22Rv1 (cell line): Measurements from ENCODE around the gene PIK3R5.

Source experiments
- ZFX ChIP-seq: fragments of 450-650 bp; IDR thresholded peaks from 2 replicates; pipeline ENCODE4 v1.6.1; 2017; ENCODE audit warnings: antibody characterized with exemption, borderline replicate concordance
- TF ChIP-seq, protein P1 (sequence below): fragments of 450-650 bp; IDR thresholded peaks from 2 replicates; pipeline ENCODE4 v1.5.1; 2017; ENCODE audit warnings: mild to moderate bottlenecking

- TF ChIP-seq, protein P1, sequence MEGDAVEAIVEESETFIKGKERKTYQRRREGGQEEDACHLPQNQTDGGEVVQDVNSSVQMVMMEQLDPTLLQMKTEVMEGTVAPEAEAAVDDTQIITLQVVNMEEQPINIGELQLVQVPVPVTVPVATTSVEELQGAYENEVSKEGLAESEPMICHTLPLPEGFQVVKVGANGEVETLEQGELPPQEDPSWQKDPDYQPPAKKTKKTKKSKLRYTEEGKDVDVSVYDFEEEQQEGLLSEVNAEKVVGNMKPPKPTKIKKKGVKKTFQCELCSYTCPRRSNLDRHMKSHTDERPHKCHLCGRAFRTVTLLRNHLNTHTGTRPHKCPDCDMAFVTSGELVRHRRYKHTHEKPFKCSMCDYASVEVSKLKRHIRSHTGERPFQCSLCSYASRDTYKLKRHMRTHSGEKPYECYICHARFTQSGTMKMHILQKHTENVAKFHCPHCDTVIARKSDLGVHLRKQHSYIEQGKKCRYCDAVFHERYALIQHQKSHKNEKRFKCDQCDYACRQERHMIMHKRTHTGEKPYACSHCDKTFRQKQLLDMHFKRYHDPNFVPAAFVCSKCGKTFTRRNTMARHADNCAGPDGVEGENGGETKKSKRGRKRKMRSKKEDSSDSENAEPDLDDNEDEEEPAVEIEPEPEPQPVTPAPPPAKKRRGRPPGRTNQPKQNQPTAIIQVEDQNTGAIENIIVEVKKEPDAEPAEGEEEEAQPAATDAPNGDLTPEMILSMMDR, result no peak
- no peak for TF ChIP-seq ZFX
These were observed 97.4 kb downstream of the PIK3R5 start for GRCh38 chr17:8868092-8868491.
